Fibroblast of the aortic adventitia (primary cell): Measurements from ENCODE around the gene BNC2. TPM values are rescaled to one million over a fixed set of nuclear protein-coding genes. Genes with fewer than 3 reads are reported as not detected.

ENCODE experiments used
- DNase-seq: peaks from one replicate; pipeline ENCODE4 v3.0.0-alpha.2; 2010; ENCODE audit warnings: low read depth
- H3K4me3 ChIP-seq: 2 replicates; pipeline ENCODE4 v1.5.1; 2011; ENCODE audit warnings: low read depth, mild to moderate bottlenecking, control low read depth, low read length, moderate library complexity
- total RNA-seq: library from RNA; depleted of rRNA; stranded (reverse); fragments of >200 nt; gene quantifications from 2 replicates; pipeline ENCODE4 v1.2.3, GENCODE V29; 2012; ENCODE audit warnings: low replicate concordance
- TF ChIP-seq, protein P1 (sequence below): IDR thresholded peaks from 2 replicates; pipeline ENCODE4 v1.5.1; 2011; ENCODE audit warnings: mild to moderate bottlenecking, low read length, control low read depth, inconsistent platforms; ENCODE audit not compliant: insufficient read depth

Gene BNC2
- total RNA-seq, 1 donor: 53.3 TPM

DNA sequence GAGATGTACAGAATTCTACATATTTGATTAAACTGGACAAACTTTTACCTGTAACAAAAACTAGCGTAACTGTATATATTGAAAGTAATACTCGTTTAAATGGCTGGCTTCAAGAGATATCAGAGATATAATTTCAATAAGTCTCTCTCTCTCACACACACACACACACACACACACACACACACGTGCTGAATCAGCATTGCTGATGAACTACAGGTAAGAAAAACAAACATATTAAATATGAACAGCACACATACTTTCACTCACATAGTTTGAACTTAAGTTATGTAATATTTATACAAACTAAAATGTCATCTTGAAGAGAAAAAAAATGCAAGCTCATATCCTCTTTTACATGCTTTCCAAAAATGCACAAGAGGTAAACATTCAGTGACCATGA, 145.4 kb downstream of the BNC2 start:
- peak overlapping the region; percentile 27 for H3K4me3 ChIP-seq
- TF ChIP-seq, protein P1, sequence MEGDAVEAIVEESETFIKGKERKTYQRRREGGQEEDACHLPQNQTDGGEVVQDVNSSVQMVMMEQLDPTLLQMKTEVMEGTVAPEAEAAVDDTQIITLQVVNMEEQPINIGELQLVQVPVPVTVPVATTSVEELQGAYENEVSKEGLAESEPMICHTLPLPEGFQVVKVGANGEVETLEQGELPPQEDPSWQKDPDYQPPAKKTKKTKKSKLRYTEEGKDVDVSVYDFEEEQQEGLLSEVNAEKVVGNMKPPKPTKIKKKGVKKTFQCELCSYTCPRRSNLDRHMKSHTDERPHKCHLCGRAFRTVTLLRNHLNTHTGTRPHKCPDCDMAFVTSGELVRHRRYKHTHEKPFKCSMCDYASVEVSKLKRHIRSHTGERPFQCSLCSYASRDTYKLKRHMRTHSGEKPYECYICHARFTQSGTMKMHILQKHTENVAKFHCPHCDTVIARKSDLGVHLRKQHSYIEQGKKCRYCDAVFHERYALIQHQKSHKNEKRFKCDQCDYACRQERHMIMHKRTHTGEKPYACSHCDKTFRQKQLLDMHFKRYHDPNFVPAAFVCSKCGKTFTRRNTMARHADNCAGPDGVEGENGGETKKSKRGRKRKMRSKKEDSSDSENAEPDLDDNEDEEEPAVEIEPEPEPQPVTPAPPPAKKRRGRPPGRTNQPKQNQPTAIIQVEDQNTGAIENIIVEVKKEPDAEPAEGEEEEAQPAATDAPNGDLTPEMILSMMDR: no peak
- DNase-seq: no peak

DNA sequence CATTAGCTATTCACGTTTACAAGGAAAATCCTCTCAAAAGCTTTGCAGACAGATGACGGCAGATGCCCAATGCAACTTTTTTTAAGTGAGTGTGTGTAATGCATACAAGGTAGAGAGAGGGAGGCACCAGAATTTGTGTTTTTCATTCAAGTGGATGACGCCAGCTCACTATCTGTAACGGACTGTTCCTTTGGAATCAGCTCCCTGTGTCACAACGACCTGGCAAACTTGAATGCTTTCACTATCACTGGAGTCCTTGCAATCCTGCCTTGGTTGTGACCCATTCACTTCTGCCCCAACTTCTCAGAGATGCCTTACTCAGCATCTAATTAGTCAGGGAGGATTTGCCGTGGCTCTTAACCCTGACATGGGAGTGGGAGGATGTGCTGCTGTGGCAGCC, 148.5 kb downstream of the BNC2 start:
- peak; percentile 93 for DNase-seq
- peak overlapping the region; percentile 31 for H3K4me3 ChIP-seq
- TF ChIP-seq, protein P1: no peak

DNA sequence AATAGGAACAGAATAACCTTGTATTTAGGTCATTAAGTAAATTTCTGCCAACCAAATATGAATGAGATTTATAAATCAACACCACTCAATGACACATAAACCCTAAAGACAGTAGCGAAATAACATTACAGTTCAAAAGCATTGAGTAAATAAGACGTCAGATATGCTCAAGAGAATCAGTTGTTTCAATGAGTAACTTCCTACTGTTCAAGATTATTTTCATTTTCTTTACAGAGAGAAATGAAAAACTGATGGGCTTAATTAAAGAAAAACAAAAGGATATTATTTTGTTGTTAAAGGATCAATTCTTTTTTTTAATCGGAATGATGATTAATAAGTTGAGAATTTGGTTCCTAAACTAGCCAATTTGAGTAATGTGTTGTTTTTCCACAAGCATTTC, 150.1 kb downstream of the BNC2 start:
- DNase-seq: peak; percentile 46
- no peak overlapping the region for H3K4me3 ChIP-seq
- TF ChIP-seq, protein P1: no peak

DNA sequence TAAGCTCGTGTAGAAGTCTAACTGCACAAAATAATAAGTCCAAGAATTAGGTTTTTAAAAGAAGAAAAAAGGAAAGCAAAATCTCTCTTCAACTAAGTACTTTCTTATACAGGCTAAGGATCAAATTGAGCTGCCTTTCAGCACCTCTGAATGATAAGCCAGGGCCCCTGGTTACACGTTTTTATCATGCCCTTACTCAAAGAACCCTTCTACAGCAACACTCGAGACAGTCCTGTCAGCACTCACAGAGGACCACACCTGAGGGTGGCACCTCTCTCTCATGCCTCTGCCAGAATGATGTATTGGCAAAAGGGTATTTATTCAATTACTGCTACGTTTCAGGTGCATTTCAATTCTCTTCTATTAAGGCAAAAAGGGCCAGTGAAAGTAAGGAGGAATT, 150.5 kb downstream of the BNC2 start:
- H3K4me3 ChIP-seq: no peak overlapping the region
- TF ChIP-seq, protein P1: no peak
- DNase-seq: no peak

DNA sequence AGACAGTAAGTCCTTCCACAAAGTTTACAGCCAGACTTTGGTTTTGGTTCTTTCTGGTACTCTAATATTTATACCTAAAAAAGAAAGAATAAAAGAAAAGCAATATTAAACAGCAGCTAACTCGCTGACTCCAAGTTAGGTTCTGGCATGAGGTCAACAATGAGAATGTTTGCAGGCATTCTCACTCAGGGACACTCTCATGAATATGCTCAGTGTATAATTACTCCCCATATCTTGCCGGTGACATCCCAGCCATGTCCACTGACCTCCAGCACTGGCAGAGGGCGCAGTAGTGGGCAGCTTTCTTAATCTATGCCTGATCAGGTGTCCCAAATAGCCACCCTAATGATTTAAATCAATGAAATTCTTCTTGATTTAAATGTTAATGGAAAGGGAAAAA, 151.5 kb downstream of the BNC2 start:
- DNase-seq: peak; percentile 44
- H3K4me3 ChIP-seq: no peak overlapping the region
- TF ChIP-seq, protein P1: no peak

DNA sequence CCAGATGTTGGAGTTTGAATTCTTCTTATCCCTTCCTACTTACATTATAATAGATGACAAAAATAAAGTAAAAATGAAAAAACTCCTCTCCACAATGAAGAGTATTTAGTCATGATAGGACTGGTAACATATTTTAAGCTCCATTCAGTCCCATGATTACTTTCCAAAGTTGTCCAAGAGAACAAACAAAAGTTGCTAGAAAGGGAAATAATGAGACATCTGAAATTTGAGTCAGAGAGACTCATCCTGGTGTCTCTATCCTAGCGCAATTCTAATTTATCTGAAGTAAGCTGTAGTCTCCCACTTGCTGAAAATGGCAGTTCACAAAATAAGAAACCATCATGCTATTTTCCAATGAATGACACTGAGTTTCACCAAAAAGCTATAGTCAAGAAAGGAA, 152.2 kb downstream of the BNC2 start:
- TF ChIP-seq, protein P1: no peak
- H3K4me3 ChIP-seq: no peak overlapping the region
- no peak for DNase-seq

DNA sequence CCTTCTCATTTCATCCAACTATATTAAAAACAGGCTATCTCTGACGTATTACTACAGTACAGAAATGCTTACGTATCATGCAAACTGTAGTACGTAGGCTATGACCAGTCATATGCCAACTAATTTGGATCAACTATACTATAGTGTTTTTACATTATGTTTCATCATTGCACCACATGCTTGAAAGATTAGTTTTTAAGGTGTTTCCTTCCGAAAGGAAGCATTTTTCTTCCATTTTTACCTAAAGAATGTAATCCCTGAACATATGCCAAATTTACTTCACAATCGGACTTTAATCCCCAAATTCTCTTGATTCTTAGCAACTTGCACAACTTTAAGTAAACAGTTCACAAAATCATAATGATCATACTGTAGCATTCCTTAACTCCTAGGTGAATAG, 153.9 kb downstream of the BNC2 start:
- TF ChIP-seq, protein P1: no peak
- no peak overlapping the region for H3K4me3 ChIP-seq
- DNase-seq: no peak
